Smooth muscle cell (in vitro differentiated cells): ENCODE measurements around the gene S100A5. TPM values are rescaled to one million over a fixed set of nuclear protein-coding genes. Genes with fewer than 3 reads are reported as not detected.

Source experiments
- DNase-seq: peaks from one replicate; lab custom pipeline; 2025; ENCODE audit not compliant: unreplicated experiment; lab: John Stamatoyannopoulos, UW
- H2AFZ ChIP-seq: fragments of 200-600 bp; sonication (generic); 2 replicates; pipeline ENCODE4 v1.6.0; 2016; ENCODE audit warnings: antibody characterized with exemption, low read depth, mild to moderate bottlenecking
- H3F3A ChIP-seq: fragments of 200-600 bp; sonication (generic); 2 replicates; pipeline ENCODE4 v1.6.0; 2017; ENCODE audit warnings: antibody characterized with exemption, low read depth
- H3K27ac ChIP-seq: fragments of 200-600 bp; sonication (generic); 2 replicates; pipeline ENCODE4 v1.5.1; 2016; ENCODE audit warnings: low read depth, mild to moderate bottlenecking
- H3K27me3 ChIP-seq: fragments of 200-600 bp; sonication (generic); 2 replicates; pipeline ENCODE4 v1.6.1; 2016; ENCODE audit warnings: low read depth, mild to moderate bottlenecking
- H3K36me3 ChIP-seq: fragments of 200-600 bp; sonication (generic); 2 replicates; pipeline ENCODE4 v1.5.1; 2016; ENCODE audit warnings: low read depth
- H3K4me1 ChIP-seq: fragments of 200-600 bp; sonication (generic); 2 replicates; pipeline ENCODE4 v1.5.1; 2016; ENCODE audit warnings: low read depth
- H3K4me2 ChIP-seq: fragments of 200-600 bp; sonication (generic); 2 replicates; pipeline ENCODE4 v1.6.0; 2016; ENCODE audit warnings: mild to moderate bottlenecking
- H3K4me3 ChIP-seq: fragments of 200-600 bp; sonication (generic); 2 replicates; pipeline ENCODE4 v1.5.1; 2016; ENCODE audit warnings: mild to moderate bottlenecking
- H3K79me2 ChIP-seq: fragments of 200-600 bp; sonication (generic); 2 replicates; pipeline ENCODE4 v1.6.0; 2016; ENCODE audit warnings: low read depth, mild to moderate bottlenecking
- H3K9ac ChIP-seq: fragments of 200-600 bp; sonication (generic); 2 replicates; pipeline ENCODE4 v1.6.0; 2016; ENCODE audit warnings: low read depth
- H3K9me3 ChIP-seq: fragments of 200-600 bp; sonication (generic); replicated peaks from 2 replicates; pipeline ENCODE4 v1.5.1; 2016; ENCODE audit warnings: low read depth
- H4K20me1 ChIP-seq: fragments of 200-600 bp; sonication (generic); 2 replicates; pipeline ENCODE4 v1.6.0; 2016; ENCODE audit warnings: low read depth
- CTCF ChIP-seq: fragments of 200-600 bp; sonication (generic); IDR thresholded peaks from 2 replicates; pipeline ENCODE4 v1.5.1; 2017; ENCODE audit warnings: borderline replicate concordance, mild to moderate bottlenecking, antibody characterized with exemption; ENCODE audit not compliant: insufficient read depth, poor library complexity, severe bottlenecking
- WGBS: methylation state at CpG from one replicate; pipeline ENCODE4 v1.1.7; 2016; ENCODE audit warnings: low lambda C conversion rate; 5-methylcytosine and 5-hydroxymethylcytosine counted together
- polyA plus RNA-seq: library from polyadenylated mRNA; unstranded; fragments of >200 nt; fragmentation: Nextera tagmentation; extraction: Ambion mirVana; gene quantifications from 2 replicates; pipeline ENCODE4 v1.2.1, GENCODE V29; 2016
- total RNA-seq: library from RNA; depleted of rRNA; stranded (reverse); fragments of >200 nt; gene quantifications from 2 replicates; pipeline ENCODE4 v1.2.3, GENCODE V29; 2014

S100A5 gene
- total and polyA plus RNA-seq, 2 experiments from 2014 or later: 1.6 to 6.2 TPM

DNA sequence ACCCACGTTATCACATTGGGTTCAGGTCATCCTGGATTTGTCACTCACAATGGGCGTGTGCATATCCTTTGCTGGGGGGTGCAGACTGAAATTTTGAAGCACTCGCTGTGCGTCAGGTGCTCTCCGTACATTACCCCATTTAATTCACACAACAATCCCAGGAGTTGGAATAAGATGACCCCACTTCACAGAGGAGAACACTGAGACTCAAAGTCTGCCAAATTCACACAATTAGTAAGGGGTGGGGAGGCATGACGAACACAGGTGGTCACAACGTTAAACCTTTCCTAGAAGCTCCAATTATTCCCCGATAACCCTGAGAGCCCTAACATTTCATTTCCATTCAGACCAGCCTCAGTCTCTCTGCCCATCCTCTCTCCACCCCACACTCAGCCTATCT, 28.7 kb upstream of the S100A5 start:
- no peaks in the 10 kb centered on the region for H3K36me3 ChIP-seq
- H4K20me1 ChIP-seq: no peaks in the 10 kb centered on the region
- H3F3A ChIP-seq: peaks cover 8% of the 10 kb centered on the region
- H3K79me2 ChIP-seq: no peaks in the 10 kb centered on the region
- no peak overlapping the region for H3K9ac ChIP-seq
- H3K4me1 ChIP-seq: peaks cover 30% of the 10 kb centered on the region
- H3K4me3 ChIP-seq: no peak overlapping the region
- no peak overlapping the region for H2AFZ ChIP-seq
- no peak overlapping the region for H3K4me2 ChIP-seq
- no peak for TF ChIP-seq CTCF
- no peaks in the 10 kb centered on the region for H3K9me3 ChIP-seq
- WGBS: 92% methylated on average over 8 of the region's 8 CpGs
- peak overlapping the region; percentile 100 for H3K27ac ChIP-seq
- H3K27me3 ChIP-seq: no peaks in the 10 kb centered on the region
- DNase-seq: no peak

GRCh38 chr1:153568367-153569099, 27.8 kb upstream of the S100A5 start:
- Histone ChIP-seq H2AFZ (peak overlapping the region; percentile 64), H3K4me3 (no peak overlapping the region), H4K20me1 (no peaks in the 10 kb centered on the region), H3K36me3 (no peaks in the 10 kb centered on the region), H3F3A (peaks cover 8% of the 10 kb centered on the region), H3K4me1 (peaks cover 30% of the 10 kb centered on the region), H3K27me3 (no peaks in the 10 kb centered on the region), H3K4me2 (peak overlapping the region; percentile 75), H3K27ac (peak overlapping the region; percentile 100), H3K79me2 (no peaks in the 10 kb centered on the region), H3K9me3 (no peaks in the 10 kb centered on the region), H3K9ac (peak overlapping the region; percentile 98)
- WGBS: 9% methylated on average over 25 of the region's 25 CpGs
- peak; percentile 100 for TF ChIP-seq CTCF
- DNase-seq: peak; percentile 76

- no peaks in the 10 kb centered on the region for H4K20me1 ChIP-seq
- H3F3A ChIP-seq: peaks cover 8% of the 10 kb centered on the region
- DNase-seq: no peak
- H3K4me1 ChIP-seq: peaks cover 34% of the 10 kb centered on the region
- TF ChIP-seq CTCF: no peak
- no peaks in the 10 kb centered on the region for H3K27me3 ChIP-seq
- H3K4me2 ChIP-seq: peak overlapping the region; percentile 75
- WGBS: 36% methylated on average over 22 of the region's 22 CpGs
- H3K9me3 ChIP-seq: no peaks in the 10 kb centered on the region
- H2AFZ ChIP-seq: no peak overlapping the region
- H3K36me3 ChIP-seq: no peaks in the 10 kb centered on the region
- peak overlapping the region; percentile 98 for H3K9ac ChIP-seq
- H3K27ac ChIP-seq: peak overlapping the region; percentile 100
- H3K79me2 ChIP-seq: no peaks in the 10 kb centered on the region
- H3K4me3 ChIP-seq: no peak overlapping the region
These were observed 27.1 kb upstream of the S100A5 start for GRCh38 chr1:153567621-153568366.
